ENCODE data around the gene SEMA3E.

The SEMA3E gene

GRCh38 chr7:83640731-83641537 lies 8.0 kb downstream of the SEMA3E start:
- DNase-seq = no peak

GRCh38 chr7:83640240-83640639 lies 8.7 kb downstream of the SEMA3E start:
- no peak for DNase-seq

- DNase-seq = no peak
Observed at GRCh38 chr7:83633516-83633915, 15.4 kb downstream of the SEMA3E start.

- DNase-seq = no peak
Observed at GRCh38 chr7:83629117-83629880, 19.6 kb downstream of the SEMA3E start.

- no peak for DNase-seq
Observed at GRCh38 chr7:83617858-83618257, 31.1 kb downstream of the SEMA3E start.

- DNase-seq = no peak
Observed at GRCh38 chr7:83614112-83614511, 34.8 kb downstream of the SEMA3E start.

- no peak for DNase-seq
Observed at GRCh38 chr7:83613232-83613631, 35.7 kb downstream of the SEMA3E start.

GRCh38 chr7:83611776-83612175 lies 37.2 kb downstream of the SEMA3E start:
- no peak for DNase-seq

GRCh38 chr7:83610649-83611304 lies 38.2 kb downstream of the SEMA3E start:
- DNase-seq = no peak

GRCh38 chr7:83608716-83609115 lies 40.2 kb downstream of the SEMA3E start:
- DNase-seq = no peak

- DNase-seq = no peak
Observed at GRCh38 chr7:83603649-83604048, 45.3 kb downstream of the SEMA3E start.

GRCh38 chr7:83599131-83599530 lies 49.8 kb downstream of the SEMA3E start:
- no peak for DNase-seq

GRCh38 chr7:83593921-83594475 lies 54.9 kb downstream of the SEMA3E start:
- no peak for DNase-seq

GRCh38 chr7:83588602-83589240 lies 60.2 kb downstream of the SEMA3E start:
- DNase-seq = no peak

GRCh38 chr7:83586281-83586680 lies 62.7 kb downstream of the SEMA3E start:
- no peak for DNase-seq

GRCh38 chr7:83581667-83582435 lies 67.1 kb downstream of the SEMA3E start:
- DNase-seq = no peak

GRCh38 chr7:83579740-83580139 lies 69.2 kb downstream of the SEMA3E start:
- no peak for DNase-seq

- DNase-seq = no peak
Observed at GRCh38 chr7:83575436-83575835, 73.5 kb downstream of the SEMA3E start.

- DNase-seq = no peak
Observed at GRCh38 chr7:83574616-83575015, 74.3 kb downstream of the SEMA3E start.

- DNase-seq = no peak
Observed at GRCh38 chr7:83562960-83563359, 86.0 kb downstream of the SEMA3E start.

- DNase-seq = no peak
Observed at GRCh38 chr7:83562289-83562688, 86.7 kb downstream of the SEMA3E start.

GRCh38 chr7:83559887-83560286 lies 89.1 kb downstream of the SEMA3E start:
- DNase-seq = no peak
